IPS-18c (cell line): ENCODE results near the gene ADGRG2.

ENCODE experiments used
- H3K4me3 ChIP-seq: 2 replicates; pipeline ENCODE4 v1.7.0; 2013; ENCODE audit warnings: low read depth, mild to moderate bottlenecking, low read length, moderate library complexity; ENCODE audit not compliant: insufficient read depth
- H3K9me3 ChIP-seq: one replicate; pipeline ENCODE4 v1.6.1; 2013; ENCODE audit warnings: mild to moderate bottlenecking, low read length, moderate library complexity; ENCODE audit not compliant: control insufficient read depth, insufficient read depth

The ADGRG2 gene

DNA sequence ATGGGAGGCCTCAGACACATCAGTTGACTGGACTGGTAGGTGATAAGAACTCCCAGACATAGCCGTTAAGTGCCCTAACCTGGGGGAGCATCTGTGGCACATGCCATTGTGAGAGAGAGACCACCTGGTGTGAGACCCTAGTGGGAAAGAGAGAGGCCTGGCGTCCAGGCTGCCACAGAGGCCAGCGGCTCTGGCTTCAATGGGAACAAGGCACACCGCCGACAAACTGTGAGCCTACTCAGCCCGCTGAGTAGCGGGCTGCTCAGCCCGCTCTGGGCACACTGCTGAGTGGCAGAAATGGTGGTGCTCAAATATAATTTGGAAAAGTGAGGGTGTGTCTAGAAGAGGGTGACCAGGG is 172.3 kb downstream of the ADGRG2 start:
- peaks cover 5% of the 10 kb centered on the region for H3K9me3 ChIP-seq
- no peak overlapping the region for H3K4me3 ChIP-seq

DNA sequence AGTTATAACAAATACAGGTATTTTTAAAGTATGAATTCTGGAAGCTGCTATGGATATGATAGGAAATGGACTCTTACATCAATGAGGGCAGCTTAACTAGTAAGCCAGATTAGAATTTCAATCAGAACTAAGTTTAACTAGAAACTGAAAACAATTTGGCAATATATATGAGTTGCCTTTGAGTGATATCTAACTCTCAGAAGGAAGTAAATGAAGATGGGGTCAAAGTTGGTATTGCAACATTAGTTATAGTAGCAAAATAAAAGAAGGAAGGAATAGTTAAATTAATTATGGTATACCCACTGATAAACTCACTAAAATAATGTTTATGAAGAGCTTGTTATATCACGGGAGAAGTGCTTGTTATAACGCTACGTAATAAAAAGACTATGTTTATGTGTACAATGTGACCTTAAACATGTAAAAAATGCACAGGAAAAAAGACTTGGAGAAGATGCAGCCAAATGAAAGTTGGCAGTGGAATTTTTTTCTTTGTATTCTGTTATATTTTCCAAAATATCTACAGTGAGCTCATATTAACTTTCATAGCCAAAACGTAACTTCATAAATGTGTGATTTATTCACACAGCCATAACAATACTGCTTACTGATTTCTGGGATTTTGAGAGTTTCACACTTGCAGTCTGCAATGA is 172.9 kb downstream of the ADGRG2 start:
- Histone ChIP-seq H3K9me3 (peaks cover 5% of the 10 kb centered on the region), H3K4me3 (no peak overlapping the region)

DNA sequence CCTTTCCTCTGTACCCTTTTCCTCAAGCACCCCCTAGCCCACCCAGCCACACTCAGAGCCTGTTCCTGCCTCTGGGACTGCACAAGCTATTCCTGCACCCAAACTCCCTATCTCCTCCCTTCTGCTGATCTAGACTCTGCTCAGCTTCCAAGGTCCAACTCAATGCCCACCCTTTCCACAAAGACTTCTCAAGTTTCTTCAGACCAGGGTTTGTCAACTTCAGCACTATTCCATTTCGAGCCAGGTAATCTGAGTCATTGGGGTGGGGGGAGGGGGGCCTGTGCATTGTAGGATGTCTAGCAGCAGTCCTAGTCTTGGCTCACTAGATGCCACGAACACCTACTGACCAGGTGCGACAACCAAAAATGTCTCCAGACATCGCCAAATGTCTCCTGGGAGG is 175.7 kb downstream of the ADGRG2 start:
- Histone ChIP-seq H3K9me3 (peaks cover 5% of the 10 kb centered on the region), H3K4me3 (no peak overlapping the region)

DNA sequence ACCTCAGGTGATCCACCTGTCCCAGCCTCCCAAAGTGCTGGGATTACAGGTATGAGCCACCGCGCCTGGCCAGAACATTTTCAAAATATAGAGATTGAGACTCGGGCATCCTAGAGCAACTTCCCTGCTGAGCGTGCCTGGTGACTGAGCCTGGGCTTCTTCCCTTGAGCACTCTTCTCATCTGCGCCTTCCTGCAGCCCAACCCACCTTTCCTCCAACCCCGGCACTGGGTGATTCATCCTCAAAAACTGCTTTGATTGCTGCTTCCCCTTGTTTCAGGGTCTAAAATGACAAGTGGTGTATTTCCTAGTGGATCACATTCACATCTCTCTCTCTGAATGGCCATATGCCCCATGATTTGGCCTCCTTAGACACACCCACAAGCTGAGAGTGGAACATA is 176.1 kb downstream of the ADGRG2 start:
- Histone ChIP-seq H3K4me3 (no peak overlapping the region), H3K9me3 (peaks cover 5% of the 10 kb centered on the region)

DNA sequence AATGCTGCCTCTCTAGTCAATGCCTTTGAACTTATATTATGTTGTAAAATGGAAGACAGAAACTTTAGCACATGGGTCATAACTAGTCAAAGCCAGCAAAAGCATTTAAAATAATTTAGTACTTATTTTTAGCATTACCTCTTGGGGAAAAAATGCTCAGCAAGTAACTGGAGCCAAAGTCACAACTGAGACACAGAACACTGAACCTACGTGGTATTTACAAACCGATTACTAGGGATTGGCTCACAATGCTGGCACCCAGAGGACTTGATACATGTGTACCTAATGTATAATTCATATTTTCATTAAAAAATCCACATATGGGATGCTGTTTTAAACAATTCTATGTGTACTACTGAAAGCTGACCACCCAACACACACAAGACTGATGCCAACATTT is 176.8 kb downstream of the ADGRG2 start:
- Histone ChIP-seq H3K9me3 (peaks cover 3% of the 10 kb centered on the region), H3K4me3 (no peak overlapping the region)

DNA sequence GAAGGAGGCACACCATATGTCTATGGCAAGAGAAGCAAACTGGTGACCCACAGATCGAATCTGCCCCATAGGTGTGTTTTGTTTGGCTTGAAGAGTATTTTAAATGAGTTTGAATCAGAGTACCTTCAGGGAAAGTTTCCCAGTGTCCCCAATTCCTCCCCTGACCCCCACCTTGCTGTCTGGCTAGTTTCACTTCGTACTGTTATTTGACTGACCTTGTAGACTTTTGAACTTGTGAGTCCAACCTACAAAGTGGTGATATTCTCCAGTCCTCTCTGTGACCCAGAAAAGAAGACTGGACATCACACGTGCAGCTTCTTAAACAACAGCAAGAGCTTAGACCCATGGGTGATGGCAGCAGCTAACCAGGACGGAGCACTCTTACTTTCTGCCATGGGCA is 177.8 kb downstream of the ADGRG2 start:
- H3K9me3 ChIP-seq: peaks cover 4% of the 10 kb centered on the region
- H3K4me3 ChIP-seq: no peak overlapping the region

DNA sequence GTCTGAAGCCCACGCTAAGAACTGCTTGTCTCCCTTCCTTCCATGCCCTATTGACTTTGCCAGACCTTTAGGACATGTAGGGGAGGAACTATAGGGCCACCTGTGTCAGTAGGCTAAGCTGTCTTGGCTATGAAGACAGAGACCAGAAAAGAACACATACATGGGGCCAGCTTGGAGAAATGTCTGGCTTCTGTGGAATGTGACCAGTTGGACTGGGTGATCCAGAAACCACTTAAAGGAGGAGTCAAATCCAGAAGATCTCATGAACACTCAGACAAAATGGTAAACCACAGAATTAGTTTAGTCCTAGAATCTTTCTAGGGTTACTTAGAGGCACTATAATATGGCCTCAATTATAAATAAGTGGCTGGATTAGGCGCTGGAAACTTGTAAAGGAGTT is 180.4 kb downstream of the ADGRG2 start:
- H3K9me3 ChIP-seq: peaks cover 4% of the 10 kb centered on the region

More for the DNA sequence above, 180.4 kb downstream of the ADGRG2 start:
- no peak overlapping the region for H3K4me3 ChIP-seq
